Tongue (tissue), 2 donors: Measurements from ENCODE around the gene RHOBTB1. TPM values are rescaled to one million over a fixed set of nuclear protein-coding genes. Genes with fewer than 3 reads are reported as not detected.

ENCODE experiments used
- small RNA-seq: library from RNA; depleted of rRNA; stranded (forward); fragments of <200 nt; gene quantifications from one replicate; pipeline ENCODE3, GENCODE V24; 2014; ENCODE audit warnings: low replicate concordance
- total RNA-seq: library from RNA; depleted of rRNA; stranded (reverse); fragments of >200 nt; gene quantifications from one replicate; pipeline ENCODE4 v1.2.3, GENCODE V29; 2014

Gene RHOBTB1
- total RNA-seq, 1 donor from 2014 or later, result 36.5 TPM

Small RNAs within 50 kb of the gene (small RNA-seq; reads per million reads assigned to genes)
- gene RNU2-72P, result not detected

Other genes with a start within 250 kb of the RHOBTB1 start
- 59.5 TPM for gene CDK1, start 165.7 kb downstream of the RHOBTB1 start, total RNA-seq